H4 (cell line): ENCODE data around the gene CFAP70. TPM values are rescaled to one million over a fixed set of nuclear protein-coding genes. Genes with fewer than 3 reads are reported as not detected.

Source experiments
- DNase-seq: peaks from one replicate; pipeline ENCODE4 v3.0.0-alpha.2; 2015; ENCODE audit warnings: low spot score
- total RNA-seq: library from RNA; depleted of rRNA; stranded (reverse); fragments of >200 nt; shearing (Covaris generic); gene quantifications from 2 replicates; pipeline ENCODE4 v1.2.3, GENCODE V29; 2014; rRNA removed

The CFAP70 gene
- total RNA-seq, 1 experiment from 2014 or later = 0.54 TPM

DNA sequence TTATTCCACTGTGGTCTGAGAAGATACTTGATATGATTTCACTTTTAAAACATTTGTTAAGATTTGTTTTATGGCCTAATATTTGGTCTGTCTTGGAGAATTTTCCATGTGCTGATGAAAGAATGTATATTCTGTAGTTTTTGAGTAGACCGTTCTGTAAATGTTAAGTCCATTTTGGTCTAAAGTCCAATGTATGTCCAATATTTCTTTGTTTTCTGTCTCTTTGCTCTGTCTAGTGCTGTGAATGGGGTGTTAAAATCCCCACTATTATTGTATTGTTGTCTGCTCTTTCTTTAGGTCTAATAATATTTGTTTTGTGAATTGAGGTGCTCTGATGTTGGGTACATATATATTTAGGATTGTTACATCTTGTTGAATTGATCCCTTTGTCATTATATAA is 142.9 kb downstream of the CFAP70 start:
- DNase-seq = no peak

GRCh38 chr10:73211106-73211811 is 147.4 kb downstream of the CFAP70 start:
- no peak for DNase-seq

DNA sequence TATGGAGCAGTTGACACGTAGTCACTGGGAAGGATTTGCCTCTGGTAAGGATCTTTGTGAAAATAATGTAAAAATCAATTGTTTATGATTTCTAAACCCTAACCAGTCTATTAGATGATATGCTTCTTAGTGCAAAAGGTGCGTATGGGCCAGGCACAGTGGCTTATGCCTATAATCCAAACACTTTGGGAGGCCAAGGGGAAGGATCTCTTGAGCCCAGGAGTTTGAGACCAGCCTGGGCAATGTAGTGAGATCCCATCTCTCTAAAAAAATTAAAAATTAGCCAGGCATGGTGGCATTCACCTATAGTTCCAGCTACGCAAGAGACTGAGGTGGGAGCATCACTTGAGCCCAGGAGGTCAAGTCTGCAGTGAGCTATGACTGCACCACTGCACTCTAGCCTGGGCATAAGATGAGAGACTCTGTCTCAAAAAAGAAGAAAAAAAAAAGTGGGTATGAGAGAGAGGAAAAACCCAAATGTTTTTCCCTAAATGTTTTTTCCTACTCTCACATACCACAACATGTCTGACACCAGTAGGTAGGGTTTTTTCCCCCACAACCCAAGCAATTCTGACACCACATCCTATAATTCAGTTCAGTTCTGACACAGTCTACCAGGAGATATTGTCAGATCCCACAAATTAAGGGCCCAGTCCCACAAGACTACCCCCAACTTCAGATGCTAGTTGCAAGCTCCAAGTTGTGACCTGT is 148.1 kb downstream of the CFAP70 start:
- no peak for DNase-seq

- DNase-seq = no peak
Observed at GRCh38 chr10:73209705-73210104, 149.0 kb downstream of the CFAP70 start.

GRCh38 chr10:73207883-73208282 is 150.8 kb downstream of the CFAP70 start:
- no peak for DNase-seq

DNA sequence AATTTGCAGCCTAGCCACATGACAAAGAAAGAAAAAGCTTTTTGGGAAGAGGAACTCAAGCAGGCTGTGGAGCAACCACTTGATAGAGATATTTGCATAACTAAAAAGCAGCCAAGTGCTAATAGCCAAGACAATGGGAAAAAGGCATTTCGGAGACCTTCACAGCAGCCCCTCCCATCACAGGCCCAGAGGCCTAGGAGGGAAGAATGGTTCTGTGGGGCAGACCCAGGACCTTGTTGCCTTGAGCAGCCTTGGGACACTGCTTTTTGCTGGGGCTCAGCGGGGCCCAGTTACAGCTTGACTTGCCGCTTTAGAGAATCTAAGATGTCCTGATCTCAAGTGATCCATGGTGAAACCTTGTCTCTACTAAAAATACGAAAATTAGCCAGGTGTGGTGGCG is 152.3 kb downstream of the CFAP70 start:
- DNase-seq = no peak

DNA sequence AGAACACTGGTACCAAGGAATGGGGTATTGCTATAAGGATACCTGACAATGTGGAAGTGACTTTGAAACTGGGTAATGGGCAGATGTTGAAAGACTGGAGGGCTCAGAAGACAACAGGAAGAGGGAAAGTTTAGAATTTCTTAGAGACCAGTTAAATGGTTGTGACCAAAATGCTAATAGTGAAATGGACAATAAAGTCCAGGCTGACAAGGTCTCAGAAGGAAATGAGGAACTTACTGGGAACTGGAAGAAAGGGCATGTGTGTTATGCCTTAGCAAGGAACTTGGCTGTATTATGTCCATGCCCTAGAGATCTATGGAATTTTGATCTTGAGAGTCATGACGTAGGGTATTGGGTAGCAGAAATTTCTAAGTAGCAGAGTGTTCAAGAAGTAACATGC is 152.8 kb downstream of the CFAP70 start:
- no peak for DNase-seq

- no peak for DNase-seq
Observed at GRCh38 chr10:73205081-73205480, 153.6 kb downstream of the CFAP70 start.

Other genes with a start within 250 kb of the CFAP70 start
- gene NUDT13, start 248.4 kb downstream of the CFAP70 start, total RNA-seq = 1.1 and 2.0 TPM in 2 replicates
- 41.1 and 49.9 TPM in 2 replicates for gene ECD, start 190.9 kb downstream of the CFAP70 start, total RNA-seq
- 6.8 and 11.6 TPM in 2 replicates for gene FAM149B1, start 190.7 kb downstream of the CFAP70 start, total RNA-seq
- 73.3 and 80.1 TPM in 2 replicates for gene DNAJC9, start 111.6 kb downstream of the CFAP70 start, total RNA-seq
- gene MRPS16, start 106.2 kb downstream of the CFAP70 start, total RNA-seq = 57.6 and 71.6 TPM in 2 replicates
- 139 and 143 TPM in 2 replicates for gene ANXA7, start 55.2 kb upstream of the CFAP70 start, total RNA-seq
- 0.12 TPM in 1 of 2 replicates, not detected in the other for gene MSS51, start 74.7 kb upstream of the CFAP70 start, total RNA-seq
- 11.3 and 13.4 TPM in 2 replicates for gene PPP3CB, start 137.2 kb upstream of the CFAP70 start, total RNA-seq
- gene USP54, start 232.5 kb upstream of the CFAP70 start, total RNA-seq = 16.6 and 19.1 TPM in 2 replicates